K562 (cell line): Measurements from ENCODE around the gene ACTR8. TPM values are rescaled to one million over a fixed set of nuclear protein-coding genes. Genes with fewer than 3 reads are reported as not detected.
A peak's percentile ranks its signal among the peaks of the same experiment; 100 is the strongest.

Source experiments
- ATAC-seq: fragments of 200-7000 bp; cut with Tn5 transposase; 3 replicates; pipeline ENCODE4 v1.9.1; 2020; ENCODE audit warnings: moderate library complexity
- BruUV-seq: library from RNA; stranded (reverse); fragments of 400-500 nt; replicated peaks from 2 replicates; lab custom pipeline; 2021; lab: Mats Ljungman, UMichigan
- CTCF ChIA-PET: fragments of 300-600 bp; formaldehyde crosslinking; extraction: SDS; loops from one replicate; lab custom pipeline; 2021; ENCODE audit warnings: low intra/inter-chr PET ratio; lab: Yijun Ruan, JAX
- POLR2A ChIA-PET: fragments of 300-600, 350-650 bp; sonication (Branson Sonifier 250); formaldehyde crosslinking; extraction: SDS; loops from one replicate; lab custom pipeline; 2021; ENCODE audit warnings: antibody characterized with exemption, inconsistent platforms; lab: Yijun Ruan, JAX
- DNase-seq, 4 experiments: peaks; one replicate each; pipeline versions ENCODE4 v3.0.0 to v3.0.0-alpha.2; 2011 to 2018; ENCODE audit warnings: low spot score in 3 of 4, mixed read lengths in 3 of 4; ENCODE audit errors: extremely low read depth in 1 of 4
- FAIRE-seq: peaks from 2 replicates; lab custom pipeline; 2011; peaks lifted over from hg19 to GRCh38; lab: Jason Lieb, UNC
- H2AFZ ChIP-seq: 2 replicates; pipeline ENCODE4 v1.6.0; 2011; ENCODE audit warnings: low read depth, low read length, control low read depth, inconsistent platforms
- H3K27ac ChIP-seq: fragments of 200-600 bp; 3 replicates; pipeline ENCODE4 v1.8.0; 2011; ENCODE audit warnings: low read depth, mild to moderate bottlenecking, control low read depth, inconsistent platforms, low read length, moderate library complexity, mixed read lengths; ENCODE audit errors: extremely low read depth
- H3K27me3 ChIP-seq, 2 experiments: fragments of 300-600 bp in 1 of 2; 2 replicates in 1 of 2; 3 replicates in 1 of 2; pipeline versions ENCODE4 v1.6.0 to v1.8.0; 2011; ENCODE audit warnings: inconsistent platforms in 2 of 2, low read length in 2 of 2, mild to moderate bottlenecking in 1 of 2, mixed read lengths in 1 of 2, moderate library complexity in 1 of 2; ENCODE audit not compliant: control insufficient read depth in 2 of 2, insufficient read depth in 2 of 2
- H3K36me3 ChIP-seq: fragments of 300-600 bp; 3 replicates; pipeline ENCODE4 v1.8.0; 2011; ENCODE audit warnings: mild to moderate bottlenecking, low read length, inconsistent platforms; ENCODE audit not compliant: control insufficient read depth, insufficient read depth
- H3K4me1 ChIP-seq, 2 experiments: fragments of 200-600 bp in 1 of 2; replicated peaks in 1 of 2; 2 replicates in 1 of 2; 3 replicates in 1 of 2; pipeline versions ENCODE4 v1.5.1 to v1.8.0; 2011; ENCODE audit warnings: inconsistent platforms in 2 of 2, low read length in 2 of 2, mild to moderate bottlenecking in 1 of 2, mixed read lengths in 1 of 2, moderate library complexity in 1 of 2; ENCODE audit not compliant: control insufficient read depth in 2 of 2, insufficient read depth in 2 of 2
- H3K4me2 ChIP-seq: 2 replicates; pipeline ENCODE4 v1.6.1; 2011; ENCODE audit warnings: low read length, control low read depth, inconsistent platforms, mixed read lengths; ENCODE audit not compliant: insufficient read depth
- H3K4me3 ChIP-seq: fragments of 200-600 bp; sonication (generic), shearing (Covaris generic); 2 replicates; pipeline ENCODE4 v1.5.1; 2016; ENCODE audit warnings: control low read depth, inconsistent platforms
- H3K79me2 ChIP-seq: fragments of 200-600 bp; 3 replicates; pipeline ENCODE4 v1.8.0; 2011; ENCODE audit warnings: low read length, inconsistent platforms; ENCODE audit not compliant: control insufficient read depth, insufficient read depth
- H3K9ac ChIP-seq, 2 experiments: 2 replicates each; pipeline versions ENCODE4 v1.6.0 to v1.6.1; 2011; ENCODE audit warnings: low read depth in 2 of 2, low read length in 2 of 2, control low read depth in 1 of 2, inconsistent platforms in 1 of 2, mild to moderate bottlenecking in 1 of 2, mixed read lengths in 1 of 2; ENCODE audit not compliant: insufficient read depth in 1 of 2
- H3K9me1 ChIP-seq: one replicate; pipeline ENCODE4 v1.6.0; 2011; ENCODE audit warnings: inconsistent platforms, mild to moderate bottlenecking, low read length, moderate library complexity; ENCODE audit not compliant: control insufficient read depth, insufficient read depth
- H3K9me3 ChIP-seq: replicated peaks from 2 replicates; pipeline ENCODE4 v1.5.1; 2011; ENCODE audit warnings: low read depth, low read length, inconsistent platforms; ENCODE audit not compliant: control insufficient read depth, insufficient read depth
- H4K20me1 ChIP-seq: replicated peaks from 2 replicates; pipeline ENCODE4 v1.6.1; 2011; ENCODE audit warnings: low read length, inconsistent platforms, mixed read lengths; ENCODE audit not compliant: control insufficient read depth, insufficient read depth
- BCOR ChIP-seq: fragments of 450-650 bp; IDR thresholded peaks from 2 replicates; pipeline ENCODE4 v1.6.1; 2016
- E2F4 ChIP-seq: sonication (generic); formaldehyde crosslinking; IDR thresholded peaks from 2 replicates; pipeline ENCODE4 v1.8.0; 2022; ENCODE audit warnings: mild to moderate bottlenecking, low read depth, missing genetic modification reagents
- FOXM1 ChIP-seq, 2 experiments: fragments of 450-650 bp in 1 of 2; sonication (generic) in 1 of 2; formaldehyde crosslinking in 1 of 2; IDR thresholded peaks; 2 replicates each; pipeline versions ENCODE4 v1.6.1 to v1.9.0; 2017 to 2022; ENCODE audit warnings: low read depth in 2 of 2, mild to moderate bottlenecking in 2 of 2, missing genetic modification reagents in 1 of 2, moderate library complexity in 1 of 2
- GATAD2A ChIP-seq: fragments of 450-650 bp; IDR thresholded peaks from 2 replicates; pipeline ENCODE4 v1.6.1; 2017
- HMG20B ChIP-seq: fragments of 250-450 bp; sonication (Bioruptor Pico); IDR thresholded peaks from 2 replicates; pipeline ENCODE4 v1.5.0; 2021; ENCODE audit warnings: mild to moderate bottlenecking
- KDM2B ChIP-seq: fragments of 250-450 bp; sonication (Bioruptor Pico); IDR thresholded peaks from 2 replicates; pipeline ENCODE4 v1.8.0; 2021; ENCODE audit warnings: mild to moderate bottlenecking, moderate library complexity
- MYC ChIP-seq, 2 experiments: fragments of 250-450 bp in 1 of 2; sonication (Bioruptor Pico) in 1 of 2; IDR thresholded peaks; 2 replicates each; pipeline versions ENCODE4 v1.5.1 to v1.6.1; 2012 to 2021; ENCODE audit warnings: low read depth in 2 of 2, borderline replicate concordance in 1 of 2, improper control_type of control experiment in 1 of 2, low read length in 1 of 2, mild to moderate bottlenecking in 1 of 2, moderate library complexity in 1 of 2
- NFIC ChIP-seq: fragments of 450-650 bp; IDR thresholded peaks from 2 replicates; pipeline ENCODE4 v1.6.1; 2017; ENCODE audit warnings: mild to moderate bottlenecking, inconsistent platforms
- NFXL1 ChIP-seq: fragments of 450-650 bp; formaldehyde crosslinking; IDR thresholded peaks from 2 replicates; pipeline ENCODE4 v1.4.0; 2021; ENCODE audit warnings: mild to moderate bottlenecking
- POLR2H ChIP-seq: IDR thresholded peaks from 2 replicates; pipeline ENCODE4 v1.6.1; 2016; ENCODE audit warnings: missing genetic modification characterization, low read depth, mild to moderate bottlenecking, control low read depth, missing compliant biosample characterization, moderate library complexity
- PTBP1 ChIP-seq: fragments of 200-400 bp; formaldehyde crosslinking; IDR thresholded peaks from 2 replicates; pipeline ENCODE4 v1.6.1; 2017; ENCODE audit warnings: low read depth, low read length
- TCF15 ChIP-seq: fragments of 250-450 bp; sonication (Bioruptor Pico); IDR thresholded peaks from 2 replicates; pipeline ENCODE4 v1.8.0; 2022; ENCODE audit warnings: moderate library complexity, mild to moderate bottlenecking, inconsistent platforms
- TFAM ChIP-seq: fragments of 250-450 bp; sonication (Bioruptor Pico); conservative IDR thresholded peaks from 2 replicates; pipeline ENCODE4 v1.5.0; 2021; ENCODE audit warnings: mild to moderate bottlenecking, moderate library complexity
- TFE3 ChIP-seq: fragments of 450-650 bp; formaldehyde crosslinking; IDR thresholded peaks from 2 replicates; pipeline ENCODE4 v1.4.0; 2020; ENCODE audit warnings: mild to moderate bottlenecking, mixed read lengths
- THRA ChIP-seq: fragments of 450-650 bp; IDR thresholded peaks from 2 replicates; pipeline ENCODE4 v1.6.1; 2017; ENCODE audit warnings: mild to moderate bottlenecking, moderate library complexity
- YBX1 ChIP-seq: fragments of 450-650 bp; IDR thresholded peaks from 2 replicates; pipeline ENCODE4 v1.7.1; 2016; ENCODE audit warnings: mild to moderate bottlenecking
- ZNF175 ChIP-seq: fragments of 200-800 bp; sonication (Bioruptor generic); IDR thresholded peaks from 2 replicates; pipeline ENCODE4 v1.6.1; 2016; ENCODE audit warnings: low read depth, mild to moderate bottlenecking, missing genetic modification characterization, missing compliant biosample characterization
- ZNF354B ChIP-seq: fragments of 250-450 bp; sonication (Bioruptor Pico); IDR thresholded peaks from 2 replicates; pipeline ENCODE4 v1.4.0; 2020
- ZNF583 ChIP-seq: fragments of 250-450 bp; sonication (Bioruptor Pico); IDR thresholded peaks from 2 replicates; pipeline ENCODE4 v1.4.0; 2020
- ZNF695 ChIP-seq: fragments of 450-650 bp; formaldehyde crosslinking; IDR thresholded peaks from 2 replicates; pipeline ENCODE4 v1.4.0; 2020; ENCODE audit warnings: mild to moderate bottlenecking, moderate library complexity
- WGBS: fragments of 100-300 bp; shearing (Covaris generic); methylation state at CpG from one replicate; pipeline ENCODE4 v1.1.6; 2016; ENCODE audit warnings: low coverage, mixed read lengths; ENCODE audit not compliant: insufficient coverage; ENCODE audit errors: missing lambda C conversion rate; 5-methylcytosine and 5-hydroxymethylcytosine counted together
- in situ Hi-C: fragments of 300-500 bp; cut with MboI; formaldehyde crosslinking; loops from 4 replicates; pipeline ENCODE4 v1.15.0; 2018; ENCODE audit warnings: inconsistent platforms, mixed read lengths
- intact Hi-C: fragments of 100-400 bp; cut with micrococcal nuclease; formaldehyde crosslinking; loops from 2 replicates; pipeline ENCODE4 v1.14.2; 2022
- polyA plus RNA-seq, 8 experiments: library from polyadenylated mRNA; depleted of rRNA in 4 of 8; stranded (reverse) in 5 of 8; unstranded in 3 of 8; fragments of >200 nt; fragmentation: Nextera tagmentation in 2 of 8; fragmentation: Illumina TruSeq in 1 of 8; extraction: Ambion mirVana in 2 of 8; extraction: Trizol in 1 of 8; gene quantifications; 2 replicates each; pipeline versions ENCODE4 v1.2.1 to v1.2.3, GENCODE V29; 2011 to 2014; ENCODE audit warnings: inconsistent platforms in 1 of 8, missing spikeins in 1 of 8
- total RNA-seq, 7 experiments: library from RNA; depleted of rRNA in 6 of 7; stranded (reverse); fragments of >200 nt in 6 of 7; fragmentation: Illumina TruSeq in 2 of 7; extraction: Trizol in 2 of 7; gene quantifications; 2 replicates each; pipeline versions ENCODE4 v1.2.1 to v1.2.3, GENCODE V29; 2011 to 2021; ENCODE audit warnings: low replicate concordance in 1 of 7

Gene ACTR8
- total and polyA plus RNA-seq, 9 of the 15 experiments (the other 6 are each of a cell fraction or from before 2014, with no cell fraction given), result 4.8 to 24.2 (median 17.5) TPM

- Histone ChIP-seq H3K27ac (no peak overlapping the region), H3K27me3 (no peaks in the 10 kb centered on the region), H3K4me1 (no peaks in the 10 kb centered on the region), H3K9me3 (no peaks in the 10 kb centered on the region), H3K4me2 (no peak overlapping the region), H3K9me1 (no peaks in the 10 kb centered on the region), H3K4me3 (no peak overlapping the region), H2AFZ (peak overlapping the region; percentile 32; the same call in 1 of the 2 replicates), H3K9ac (no peak overlapping the region), H3K36me3 (no peaks in the 10 kb centered on the region), H3K79me2 (no peaks in the 10 kb centered on the region), H4K20me1 (no peaks in the 10 kb centered on the region)
- intact Hi-C loops, result no loop called here
- ATAC-seq (no peak), FAIRE-seq (no peak), DNase-seq (no peak)
- no TSS peak for BruUV-seq
- in situ Hi-C loops, result no loop called here
- 0% methylated on average over 4 of the region's 8 CpGs for WGBS
- ChIA-PET CTCF (no interaction called here), POLR2A (no interaction called here)
- no peak for TF ChIP-seq E2F4 (CRISPR knock-in tag)
- TF ChIP-seq TFE3 (CRISPR knock-in tag), result no peak
- TF ChIP-seq MYC (IDR thresholded peaks at IDR 0.05; ENCODE audit: low read depth, low read length), result no peak
- no peak for TF ChIP-seq MYC (CRISPR knock-in tag; IDR thresholded peaks at IDR 0.05; ENCODE audit: borderline replicate concordance, low read depth)
- TF ChIP-seq ZNF175, result no peak
- TF ChIP-seq ZNF695, result no peak
- no peak for TF ChIP-seq YBX1
- no peak for TF ChIP-seq TFAM (CRISPR knock-in tag)
- TF ChIP-seq GATAD2A, result no peak
- no peak for TF ChIP-seq HMG20B
- TF ChIP-seq NFXL1, result no peak
- TF ChIP-seq PTBP1, result no peak
- TF ChIP-seq ZNF583, result no peak
- TF ChIP-seq NFIC, result no peak
- no peak for TF ChIP-seq ZNF354B (CRISPR knock-in tag)
- no peak for TF ChIP-seq THRA
- TF ChIP-seq KDM2B (CRISPR knock-in tag), result no peak
- TF ChIP-seq TCF15, result no peak
- no peak for TF ChIP-seq FOXM1 (IDR thresholded peaks at IDR 0.05; ENCODE audit: low read depth)
- TF ChIP-seq FOXM1 (CRISPR knock-in tag; IDR thresholded peaks at IDR 0.05; ENCODE audit: low read depth), result no peak
- TF ChIP-seq BCOR, result no peak
- no peak for TF ChIP-seq POLR2H (tag)
Observed at GRCh38 chr3:53913401-53913800, 31.4 kb upstream of the ACTR8 start.
